Mucosa of rectum (tissue), 2 donors: Measurements from ENCODE around the gene RHBDL3.

Experiments used
- H3K27ac ChIP-seq, 2 donors: one replicate each; pipeline ENCODE4 v1.7.0; 2013; ENCODE audit warnings: inconsistent platforms in 2 of 2, low read depth in 2 of 2, low read length in 2 of 2
- H3K27me3 ChIP-seq, 2 donors: one replicate each; pipeline ENCODE4 v1.7.0; 2013; ENCODE audit warnings: low read length in 2 of 2; ENCODE audit not compliant: control insufficient read depth in 2 of 2, insufficient read depth in 2 of 2
- H3K36me3 ChIP-seq, 2 donors: one replicate each; pipeline ENCODE4 v1.7.0; 2013; ENCODE audit warnings: low read length in 2 of 2; ENCODE audit not compliant: control insufficient read depth in 2 of 2, insufficient read depth in 2 of 2
- H3K4me1 ChIP-seq, 2 donors: one replicate each; pipeline ENCODE4 v1.7.0; 2013; ENCODE audit warnings: low read length in 2 of 2, mild to moderate bottlenecking in 1 of 2; ENCODE audit not compliant: control insufficient read depth in 2 of 2, insufficient read depth in 2 of 2
- H3K4me3 ChIP-seq, 2 donors: one replicate each; pipeline ENCODE4 v1.7.0; 2013; ENCODE audit warnings: low read length in 2 of 2
- H3K9ac ChIP-seq, 2 donors: one replicate each; pipeline ENCODE4 v1.7.0; 2013; ENCODE audit warnings: low read length in 2 of 2, low read depth in 1 of 2, mild to moderate bottlenecking in 1 of 2
- H3K9me3 ChIP-seq, 2 donors: one replicate each; pipeline ENCODE4 v1.7.0; 2013; ENCODE audit warnings: low read length in 2 of 2; ENCODE audit not compliant: control insufficient read depth in 2 of 2
- donor health status: healthy.
- donor health status: Normal muscosa, but diverticular disease.

The RHBDL3 gene

DNA sequence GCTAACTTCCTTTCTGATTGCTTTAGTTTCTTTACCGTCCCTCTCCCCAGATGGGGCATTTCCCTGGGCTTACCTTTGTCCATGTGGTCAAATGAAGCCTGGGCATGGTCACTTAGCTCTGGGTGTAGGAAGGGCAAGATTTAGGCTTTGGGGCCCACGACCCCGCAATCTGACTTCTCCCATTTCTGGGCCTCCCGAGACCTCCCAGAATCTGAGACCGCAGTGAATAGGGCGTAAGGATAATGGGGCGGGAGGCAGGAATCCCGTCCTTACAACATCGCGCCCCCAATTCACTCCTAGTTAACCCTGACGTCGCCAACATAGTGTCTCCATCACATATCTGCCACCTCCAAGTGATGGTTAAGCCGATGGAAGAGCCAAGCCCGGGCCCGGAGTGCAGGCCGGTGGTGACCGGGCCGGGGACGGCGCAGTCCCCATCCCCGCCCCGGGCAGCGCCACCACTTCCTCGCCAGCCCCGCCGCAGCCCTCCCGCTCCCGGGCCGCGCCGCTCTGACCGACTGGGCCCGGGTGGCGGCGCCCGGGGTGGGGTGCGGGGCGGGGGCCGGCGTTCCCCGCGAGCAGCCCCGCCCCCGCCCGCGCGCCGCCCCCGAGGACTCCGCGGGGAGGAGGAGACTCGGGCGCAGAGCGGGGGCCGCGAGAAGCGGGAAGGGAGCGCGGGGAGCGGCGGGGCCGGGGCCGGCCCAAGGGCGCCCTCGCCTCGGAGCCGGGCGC lies at the start of gene RHBDL3:
RHBDL3 (plus strand) TSS at position 641 of the 732 bp plus-strand sequence. CDS start 358 bp downstream, outside the sequence.
- H3K9me3 ChIP-seq, result no peaks in the 10 kb centered on the region
- no peaks in the 10 kb centered on the region for H3K36me3 ChIP-seq
- H3K4me1 ChIP-seq, result peaks cover 10 to 11% of the 10 kb centered on the region in 2 donors
- H3K9ac ChIP-seq, result peak within 1 kb of the TSS in 1 of 2 donors; percentile 30
- H3K27me3 ChIP-seq, result peaks cover 38 to 56% of the 10 kb centered on the region in 2 donors
- H3K27ac ChIP-seq, result no peak within 1 kb of the TSS
- H3K4me3 ChIP-seq, result peak within 1 kb of the TSS; percentile 57 to 60

DNA sequence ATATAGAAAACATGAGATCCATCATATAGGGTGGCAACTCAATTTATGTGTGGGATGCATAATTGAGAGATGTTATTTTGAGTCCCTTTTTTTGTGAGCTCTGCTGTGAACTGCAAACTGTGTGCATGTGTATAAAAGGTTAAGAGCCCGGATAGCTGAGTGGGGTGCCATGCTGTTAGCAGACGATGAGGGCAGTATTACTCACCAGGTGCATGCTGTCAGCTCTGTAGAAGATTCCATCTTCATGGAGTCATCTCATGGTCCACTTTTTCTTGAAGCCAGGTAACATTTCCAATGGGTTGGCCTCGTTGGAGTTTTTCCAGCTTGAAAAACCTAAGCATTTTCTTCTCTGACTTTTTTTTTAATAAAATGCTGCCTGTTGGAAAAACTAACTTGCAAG lies 43.0 kb upstream of the RHBDL3 start:
- no peaks in the 10 kb centered on the region for H3K4me1 ChIP-seq
- no peak overlapping the region for H3K4me3 ChIP-seq
- no peaks in the 10 kb centered on the region for H3K9me3 ChIP-seq
- H3K27ac ChIP-seq, result no peak overlapping the region
- H3K27me3 ChIP-seq, result no peaks in the 10 kb centered on the region
- no peak overlapping the region for H3K9ac ChIP-seq
- peaks cover 0 to 8% of the 10 kb centered on the region in 2 donors for H3K36me3 ChIP-seq

DNA sequence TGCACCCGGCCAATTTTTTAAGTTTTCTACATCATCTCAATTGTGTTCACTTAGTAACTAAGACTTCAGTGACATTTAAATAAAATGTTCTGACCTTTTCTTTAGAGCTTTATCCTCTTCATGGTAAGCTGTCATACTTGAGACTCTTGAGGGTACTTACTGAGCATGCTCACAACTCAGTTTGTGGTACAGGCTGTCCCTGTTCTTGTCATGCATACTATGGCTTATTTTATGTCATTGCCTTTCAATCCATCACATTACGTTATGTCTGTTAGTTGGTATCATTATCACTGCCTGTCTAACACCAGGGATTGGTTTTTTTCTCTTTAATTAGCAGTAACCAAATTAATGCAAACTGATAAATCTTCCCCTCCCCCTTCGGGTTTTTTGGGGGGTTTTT lies 41.9 kb upstream of the RHBDL3 start:
- H3K9me3 ChIP-seq, result no peaks in the 10 kb centered on the region
- H3K27ac ChIP-seq, result no peak overlapping the region
- H3K36me3 ChIP-seq, result peaks cover 0 to 8% of the 10 kb centered on the region in 2 donors
- no peaks in the 10 kb centered on the region for H3K4me1 ChIP-seq
- H3K4me3 ChIP-seq, result no peak overlapping the region
- H3K27me3 ChIP-seq, result no peaks in the 10 kb centered on the region
- no peak overlapping the region for H3K9ac ChIP-seq

- no peak overlapping the region for H3K9ac ChIP-seq
- H3K36me3 ChIP-seq, result peaks cover 0 to 5% of the 10 kb centered on the region in 2 donors
- H3K27ac ChIP-seq, result no peak overlapping the region
- no peak overlapping the region for H3K4me3 ChIP-seq
- H3K27me3 ChIP-seq, result no peaks in the 10 kb centered on the region
- H3K9me3 ChIP-seq, result no peaks in the 10 kb centered on the region
- no peaks in the 10 kb centered on the region for H3K4me1 ChIP-seq
Observed at GRCh38 chr17:32226886-32227285, 38.7 kb upstream of the RHBDL3 start.

GRCh38 chr17:32227910-32228309 lies 37.7 kb upstream of the RHBDL3 start:
- Histone ChIP-seq H3K27ac (no peak overlapping the region), H3K9ac (no peak overlapping the region), H3K4me1 (no peaks in the 10 kb centered on the region), H3K9me3 (no peaks in the 10 kb centered on the region), H3K4me3 (no peak overlapping the region), H3K27me3 (no peaks in the 10 kb centered on the region), H3K36me3 (peaks cover 0 to 5% of the 10 kb centered on the region in 2 donors)

DNA sequence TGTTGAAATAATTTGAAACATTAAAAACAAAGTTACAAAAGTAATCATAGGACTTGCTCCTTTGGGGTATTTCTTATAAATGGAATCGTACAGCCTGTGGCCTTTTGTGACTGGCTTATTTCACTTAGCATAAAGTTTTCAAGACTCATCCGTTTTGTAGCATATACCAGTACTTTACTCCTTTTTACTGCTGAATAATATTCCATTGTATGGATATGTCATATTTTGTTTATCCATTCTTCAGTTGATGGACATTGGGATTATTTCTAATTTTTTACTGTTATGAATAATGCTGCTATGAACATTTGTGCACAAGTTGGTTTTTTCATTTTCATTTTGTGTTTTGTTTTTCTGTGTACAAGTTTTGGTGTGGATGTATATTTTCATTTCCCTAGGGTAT lies 30.0 kb upstream of the RHBDL3 start:
- Histone ChIP-seq H3K4me3 (no peak overlapping the region), H3K36me3 (no peaks in the 10 kb centered on the region), H3K9ac (no peak overlapping the region), H3K4me1 (no peaks in the 10 kb centered on the region), H3K27ac (no peak overlapping the region), H3K9me3 (no peaks in the 10 kb centered on the region), H3K27me3 (no peaks in the 10 kb centered on the region)

DNA sequence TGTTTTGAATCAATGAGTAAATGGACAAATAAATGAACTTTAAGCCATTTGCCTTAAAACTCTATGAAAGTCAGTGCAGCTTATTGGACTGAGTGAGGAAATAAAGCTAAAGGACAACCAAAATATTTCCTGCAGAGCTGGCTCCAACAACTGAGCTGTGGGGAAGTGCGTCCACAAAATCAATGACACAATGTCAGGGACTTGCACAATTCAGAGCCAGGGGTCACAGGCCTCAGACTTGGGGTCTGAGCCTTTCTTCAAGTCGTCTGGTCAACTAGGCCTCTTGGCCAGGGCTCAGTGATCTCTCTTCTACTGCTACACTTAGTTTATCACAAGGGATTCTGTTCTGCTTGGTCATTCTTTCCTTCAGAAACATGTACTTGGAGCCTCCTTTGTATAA lies 26.2 kb upstream of the RHBDL3 start:
- Histone ChIP-seq H3K27ac (no peak overlapping the region), H3K9ac (no peak overlapping the region), H3K36me3 (no peaks in the 10 kb centered on the region), H3K4me1 (no peaks in the 10 kb centered on the region), H3K9me3 (no peaks in the 10 kb centered on the region), H3K27me3 (no peaks in the 10 kb centered on the region), H3K4me3 (no peak overlapping the region)

DNA sequence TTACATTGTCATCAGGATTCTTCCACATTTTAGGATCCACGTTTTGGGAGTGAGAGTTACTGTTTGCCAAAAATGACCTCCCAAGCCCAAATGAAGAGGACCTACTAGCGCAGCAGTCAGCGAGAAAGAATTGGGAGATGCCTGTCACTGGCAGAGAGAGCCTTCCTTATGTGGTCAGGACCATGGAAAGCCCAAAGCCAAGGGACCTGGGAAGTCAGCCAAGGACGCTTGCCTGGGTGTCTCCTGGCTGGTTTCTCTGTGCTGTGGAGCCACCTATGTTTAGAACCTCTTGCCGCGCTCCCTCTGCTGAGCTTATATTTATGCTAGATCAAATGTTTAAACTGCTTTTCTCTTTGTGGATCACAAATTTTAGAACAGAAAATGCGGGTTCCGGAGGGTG lies 24.9 kb upstream of the RHBDL3 start:
- H3K9ac ChIP-seq, result no peak overlapping the region
- no peaks in the 10 kb centered on the region for H3K36me3 ChIP-seq
- H3K4me3 ChIP-seq, result no peak overlapping the region
- H3K9me3 ChIP-seq, result no peaks in the 10 kb centered on the region
- no peaks in the 10 kb centered on the region for H3K27me3 ChIP-seq
- H3K27ac ChIP-seq, result no peak overlapping the region
- H3K4me1 ChIP-seq, result no peaks in the 10 kb centered on the region

DNA sequence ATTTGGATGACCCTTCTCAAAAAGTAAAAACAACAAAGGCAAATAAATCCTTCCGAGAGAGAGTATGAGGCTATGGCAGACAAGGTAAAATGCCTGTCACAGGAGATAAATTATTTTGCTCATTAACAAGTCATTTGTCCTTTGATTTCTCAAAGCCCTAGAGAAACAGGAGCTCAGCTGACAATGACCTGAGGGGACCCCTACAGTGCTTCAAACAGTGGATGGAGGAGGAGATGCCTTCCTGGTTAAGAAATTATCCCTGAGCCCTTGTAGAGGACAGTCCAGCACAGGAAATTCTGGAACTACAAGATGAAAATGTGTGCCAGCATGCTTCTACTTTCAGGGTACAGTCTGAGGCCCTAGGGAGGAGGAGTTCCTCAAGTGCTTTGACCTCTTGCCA lies 24.0 kb upstream of the RHBDL3 start:
- H3K9ac ChIP-seq, result no peak overlapping the region
- H3K27me3 ChIP-seq, result no peaks in the 10 kb centered on the region
- H3K9me3 ChIP-seq, result no peaks in the 10 kb centered on the region
- no peaks in the 10 kb centered on the region for H3K4me1 ChIP-seq
- H3K36me3 ChIP-seq, result no peaks in the 10 kb centered on the region
- H3K27ac ChIP-seq, result no peak overlapping the region
- H3K4me3 ChIP-seq, result no peak overlapping the region

- no peak overlapping the region for H3K4me3 ChIP-seq
- H3K9ac ChIP-seq, result no peak overlapping the region
- no peaks in the 10 kb centered on the region for H3K9me3 ChIP-seq
- no peaks in the 10 kb centered on the region for H3K4me1 ChIP-seq
- no peaks in the 10 kb centered on the region for H3K36me3 ChIP-seq
- no peak overlapping the region for H3K27ac ChIP-seq
- H3K27me3 ChIP-seq, result no peaks in the 10 kb centered on the region
Observed at GRCh38 chr17:32249475-32249874, 16.2 kb upstream of the RHBDL3 start.
